ENCODE measurements around the gene RAB11A. TPM values are rescaled to one million over a fixed set of nuclear protein-coding genes. Genes with fewer than 3 reads are reported as not detected.
"Not testable (repeated sequence)": the region's sequence is repeated elsewhere in the genome, so short reads cannot be mapped to it uniquely, and the experiment has no call there.

The RAB11A gene
- total and polyA plus RNA-seq, 2 experiments from 2014 or later: 248 to 306 TPM

GRCh38 chr15:65870889-65871533 lies 1.7 kb downstream of the RAB11A start:
- Histone ChIP-seq H3K36me3 (replicated peaks; ENCODE audit: insufficient read depth, low read depth) (no peaks in the 10 kb centered on the region), H3K9me2 (replicated peaks; ENCODE audit: insufficient read depth) (no peaks in the 10 kb centered on the region), H3K4me1 (ENCODE audit: insufficient read depth) (no peaks in the 10 kb centered on the region), H3K4me3 (peak overlapping the region; percentile 77), H3K4me2 (peak overlapping the region; percentile 77), H3K27ac (peak overlapping the region; percentile 96), H2AFZ (peak overlapping the region; percentile 55), H3K79me2 (peaks cover 63% of the 10 kb centered on the region), H3K9me3 (ENCODE audit: low read depth) (no peaks in the 10 kb centered on the region), H3K27me3 (no peaks in the 10 kb centered on the region), H4K20me1 (ENCODE audit: insufficient read depth, poor library complexity, severe bottlenecking) (peaks cover 46% of the 10 kb centered on the region)
- 29% methylated on average over 2 of the region's 2 CpGs for WGBS (ENCODE audit: low lambda C conversion rate, missing lambda C conversion rate)
- peak; percentile 63 for DNase-seq (ENCODE audit: low spot score)
- TF ChIP-seq EZH2 (IDR thresholded peaks at IDR 0.05; ENCODE audit: borderline replicate concordance): no peak
- no peak for TF ChIP-seq EZH2phosphoT487 (IDR thresholded peaks at IDR 0.05; ENCODE audit: low read depth, severe bottlenecking, unreplicated experiment)
- TF ChIP-seq, protein P1, sequence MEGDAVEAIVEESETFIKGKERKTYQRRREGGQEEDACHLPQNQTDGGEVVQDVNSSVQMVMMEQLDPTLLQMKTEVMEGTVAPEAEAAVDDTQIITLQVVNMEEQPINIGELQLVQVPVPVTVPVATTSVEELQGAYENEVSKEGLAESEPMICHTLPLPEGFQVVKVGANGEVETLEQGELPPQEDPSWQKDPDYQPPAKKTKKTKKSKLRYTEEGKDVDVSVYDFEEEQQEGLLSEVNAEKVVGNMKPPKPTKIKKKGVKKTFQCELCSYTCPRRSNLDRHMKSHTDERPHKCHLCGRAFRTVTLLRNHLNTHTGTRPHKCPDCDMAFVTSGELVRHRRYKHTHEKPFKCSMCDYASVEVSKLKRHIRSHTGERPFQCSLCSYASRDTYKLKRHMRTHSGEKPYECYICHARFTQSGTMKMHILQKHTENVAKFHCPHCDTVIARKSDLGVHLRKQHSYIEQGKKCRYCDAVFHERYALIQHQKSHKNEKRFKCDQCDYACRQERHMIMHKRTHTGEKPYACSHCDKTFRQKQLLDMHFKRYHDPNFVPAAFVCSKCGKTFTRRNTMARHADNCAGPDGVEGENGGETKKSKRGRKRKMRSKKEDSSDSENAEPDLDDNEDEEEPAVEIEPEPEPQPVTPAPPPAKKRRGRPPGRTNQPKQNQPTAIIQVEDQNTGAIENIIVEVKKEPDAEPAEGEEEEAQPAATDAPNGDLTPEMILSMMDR (IDR thresholded peaks at IDR 0.05; ENCODE audit: poor library complexity): no peak

- peak overlapping the region; percentile 96 for H3K27ac ChIP-seq
- not testable (repeated sequence) for H3K4me1 ChIP-seq (ENCODE audit: insufficient read depth); H3K9me3 ChIP-seq (ENCODE audit: low read depth); H3K9me2 ChIP-seq (replicated peaks; ENCODE audit: insufficient read depth); H2AFZ ChIP-seq; H3K27me3 ChIP-seq; H3K36me3 ChIP-seq (replicated peaks; ENCODE audit: insufficient read depth, low read depth); H3K4me3 ChIP-seq; DNase-seq (ENCODE audit: low spot score)
- peak overlapping the region; percentile 77 for H3K4me2 ChIP-seq
- 89% methylated on average over 9 of the region's 9 CpGs for WGBS (ENCODE audit: low lambda C conversion rate, missing lambda C conversion rate)
- H3K79me2 ChIP-seq: peaks cover 72% of the 10 kb centered on the region
- peaks cover 55% of the 10 kb centered on the region for H4K20me1 ChIP-seq (ENCODE audit: insufficient read depth, poor library complexity, severe bottlenecking)
These were observed 2.6 kb downstream of the RAB11A start for GRCh38 chr15:65871886-65872285.

- H3K27me3 ChIP-seq; H3K9me3 ChIP-seq (ENCODE audit: low read depth); H3K4me1 ChIP-seq (ENCODE audit: insufficient read depth); H2AFZ ChIP-seq; DNase-seq (ENCODE audit: low spot score); H3K36me3 ChIP-seq (replicated peaks; ENCODE audit: insufficient read depth, low read depth); H3K4me3 ChIP-seq; H3K9me2 ChIP-seq (replicated peaks; ENCODE audit: insufficient read depth): not testable (repeated sequence)
- WGBS (ENCODE audit: low lambda C conversion rate, missing lambda C conversion rate): 89% methylated on average over 5 of the region's 5 CpGs
- peak overlapping the region; percentile 96 for H3K27ac ChIP-seq
- H4K20me1 ChIP-seq (ENCODE audit: insufficient read depth, poor library complexity, severe bottlenecking): peaks cover 61% of the 10 kb centered on the region
- H3K4me2 ChIP-seq: peak overlapping the region; percentile 77
- H3K79me2 ChIP-seq: peaks cover 79% of the 10 kb centered on the region
These were observed 3.3 kb downstream of the RAB11A start for GRCh38 chr15:65872596-65872995.

GRCh38 chr15:65873256-65873655 lies 4.0 kb downstream of the RAB11A start:
- Histone ChIP-seq H3K4me1 (ENCODE audit: insufficient read depth) (no peaks in the 10 kb centered on the region), H3K4me2 (peak overlapping the region; percentile 77), H4K20me1 (ENCODE audit: insufficient read depth, poor library complexity, severe bottlenecking) (peaks cover 67% of the 10 kb centered on the region), H3K27ac (peak overlapping the region; percentile 96), H3K9me2 (replicated peaks; ENCODE audit: insufficient read depth) (no peaks in the 10 kb centered on the region), H3K79me2 (peaks cover 86% of the 10 kb centered on the region), H3K36me3 (replicated peaks; ENCODE audit: insufficient read depth, low read depth) (no peaks in the 10 kb centered on the region), H3K27me3 (no peaks in the 10 kb centered on the region), H3K4me3 (no peak overlapping the region), H2AFZ (no peak overlapping the region), H3K9me3 (ENCODE audit: low read depth) (no peaks in the 10 kb centered on the region)
- no peak for DNase-seq (ENCODE audit: low spot score)
- no peak for TF ChIP-seq EZH2phosphoT487 (IDR thresholded peaks at IDR 0.05; ENCODE audit: low read depth, severe bottlenecking, unreplicated experiment)
- TF ChIP-seq, protein P1 (IDR thresholded peaks at IDR 0.05; ENCODE audit: poor library complexity): no peak
- no peak for TF ChIP-seq EZH2 (IDR thresholded peaks at IDR 0.05; ENCODE audit: borderline replicate concordance)

Measured in hepatocyte (in vitro differentiated cells).